Endometrial microvascular endothelial cells (primary cell): ENCODE measurements around the gene P2RX4. TPM values are rescaled to one million over a fixed set of nuclear protein-coding genes. Genes with fewer than 3 reads are reported as not detected.
"Not testable (repeated sequence)": the region's sequence is repeated elsewhere in the genome, so short reads cannot be mapped to it uniquely, and the experiment has no call there.

ENCODE experiments used
- in situ Hi-C: cut with HindIII; loops from 2 replicates; pipeline ENCODE4 v1.10.0; 2017; ENCODE audit warnings: low sequenced_read_pairs, low pct_unique_long_range_greater_than_20kb; ENCODE audit errors: inconsistent ontology term
- total RNA-seq: library from RNA; depleted of rRNA; stranded (reverse); fragments of >200 nt; gene quantifications from one replicate; pipeline ENCODE4 v1.2.3, GENCODE V29; 2015; ENCODE audit errors: inconsistent ontology term

The P2RX4 gene
- total RNA-seq, 1 donor from 2014 or later = 49.0 TPM

DNA sequence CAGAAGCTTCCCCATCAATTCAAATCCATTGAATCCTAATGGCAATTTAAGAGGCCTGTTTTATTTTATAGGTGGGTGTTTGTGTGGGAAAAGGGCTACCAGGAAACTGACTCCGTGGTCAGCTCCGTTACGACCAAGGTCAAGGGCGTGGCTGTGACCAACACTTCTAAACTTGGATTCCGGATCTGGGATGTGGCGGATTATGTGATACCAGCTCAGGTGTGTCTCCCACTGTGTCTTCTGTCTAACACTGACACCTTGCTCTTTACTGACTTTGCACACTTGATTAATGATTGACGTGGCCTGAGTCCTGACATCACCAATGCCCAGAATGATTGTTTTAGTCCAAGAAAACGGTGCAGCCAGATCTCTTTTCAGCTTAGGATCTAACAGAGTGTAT lies 7.1 kb downstream of the P2RX4 start:
- in situ Hi-C loops = loop anchor here (10.0 kb wide), 1 partner anchor 72 kb away; no protein-coding TSS in a partner anchor

DNA sequence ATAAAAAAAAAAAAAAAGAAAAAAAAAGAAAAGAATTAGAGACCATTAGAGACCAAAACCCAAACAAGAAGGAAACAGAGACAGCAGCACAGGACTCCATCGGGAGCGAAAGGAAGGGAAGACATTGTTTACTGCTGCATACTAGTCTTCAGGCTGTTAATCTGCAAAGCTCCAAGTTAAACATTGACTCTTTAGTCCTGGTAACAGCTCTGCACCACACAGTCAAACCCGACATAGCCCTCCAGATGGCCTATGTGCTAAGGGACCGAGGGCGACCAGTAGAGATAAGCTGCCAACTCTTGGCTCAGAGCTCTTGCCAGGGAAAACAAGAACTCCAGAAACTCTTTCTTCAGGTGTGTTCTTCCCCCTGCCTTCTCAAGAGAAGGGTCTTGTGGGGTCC lies 7.8 kb downstream of the P2RX4 start:
- in situ Hi-C loops = loop anchor here (10.0 kb wide), 1 partner anchor 73 kb away; no protein-coding TSS in a partner anchor

DNA sequence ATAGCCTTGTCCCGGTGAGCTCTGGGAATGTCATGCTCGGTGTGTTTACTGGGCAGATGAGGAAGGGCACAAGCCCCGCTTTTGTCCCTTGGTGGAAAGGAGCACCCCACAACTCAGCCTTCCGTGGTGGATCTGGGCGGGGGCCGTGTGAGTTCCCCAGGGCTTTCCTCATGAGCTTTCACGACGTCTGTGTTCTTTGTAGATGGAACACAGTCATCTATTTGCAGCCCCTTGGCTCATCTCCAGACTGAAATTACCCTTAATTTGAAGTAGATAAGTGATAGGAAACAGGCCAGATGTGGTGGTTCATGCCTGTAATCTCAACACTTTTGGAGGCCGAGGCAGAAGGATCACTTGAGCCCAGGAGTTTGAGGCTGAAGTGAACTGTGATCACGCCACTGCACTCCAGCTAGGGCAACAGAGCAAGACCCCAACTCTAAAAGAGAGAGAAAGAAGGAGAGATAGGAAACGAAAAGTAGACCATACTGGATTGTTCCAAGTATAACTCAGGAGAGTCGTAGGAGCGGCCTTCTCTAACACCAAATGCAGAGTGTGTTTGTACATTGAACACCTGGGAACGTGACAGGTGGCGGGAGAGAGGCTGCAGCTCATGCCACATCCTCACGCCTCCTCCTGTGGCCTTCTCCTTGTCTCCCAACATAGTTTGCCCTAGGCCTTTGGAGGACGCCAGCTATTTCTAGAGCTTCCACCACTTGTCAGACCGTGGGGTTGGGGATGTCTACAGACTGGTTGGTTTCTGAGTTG lies 8.8 kb downstream of the P2RX4 start:
- in situ Hi-C loops = loop anchor here (10.0 kb wide), 1 partner anchor 74 kb away; no protein-coding TSS in a partner anchor

DNA sequence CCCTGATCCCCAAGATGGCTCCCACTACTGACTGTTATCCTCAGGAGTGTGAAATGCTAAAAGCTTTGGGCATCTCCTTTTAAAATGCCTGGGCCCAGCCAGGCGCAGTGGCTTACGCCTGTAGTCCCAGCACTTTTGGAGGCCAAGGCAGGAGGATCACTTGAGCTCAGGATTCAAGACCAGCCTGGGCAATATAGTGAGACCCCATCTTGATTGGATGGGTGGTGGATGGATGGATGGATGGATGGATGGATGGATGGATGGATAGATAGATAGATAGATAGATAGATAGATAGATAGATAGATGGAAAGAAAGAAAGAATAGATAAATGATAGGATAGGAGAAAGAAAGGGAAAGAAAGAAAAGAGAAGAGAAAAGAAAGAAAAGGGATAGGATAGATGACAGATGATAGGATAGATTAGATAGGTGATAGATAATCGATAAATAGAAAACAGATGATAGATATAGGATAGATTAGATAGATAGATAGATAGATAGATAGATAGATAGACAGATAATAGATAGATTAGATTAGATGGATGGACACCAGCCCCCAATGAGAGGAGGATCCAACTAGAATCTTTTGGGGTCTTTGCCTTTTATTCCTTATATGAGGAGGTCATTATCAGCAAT lies 9.5 kb downstream of the P2RX4 start:
- in situ Hi-C loops = loop anchor here (10.0 kb wide), 1 partner anchor 75 kb away; no protein-coding TSS in a partner anchor

DNA sequence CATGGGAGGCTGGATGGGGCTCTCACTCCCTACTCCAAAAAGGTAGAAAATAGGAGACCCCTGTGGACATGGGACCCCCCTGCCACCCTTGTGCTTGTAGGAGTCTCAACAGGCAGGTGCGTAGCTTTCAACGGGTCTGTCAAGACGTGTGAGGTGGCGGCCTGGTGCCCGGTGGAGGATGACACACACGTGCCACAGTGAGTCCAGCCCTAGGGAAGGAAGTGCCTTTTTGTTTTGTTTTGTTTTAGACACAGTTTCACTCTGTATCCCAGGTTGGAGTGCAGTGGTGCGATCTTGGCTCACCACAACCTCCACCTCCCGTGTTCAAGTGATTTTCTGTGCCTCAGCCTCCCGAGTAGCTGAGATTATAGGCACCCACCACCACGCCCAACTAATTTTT lies 12.9 kb downstream of the P2RX4 start:
- in situ Hi-C loops = no loop called here

DNA sequence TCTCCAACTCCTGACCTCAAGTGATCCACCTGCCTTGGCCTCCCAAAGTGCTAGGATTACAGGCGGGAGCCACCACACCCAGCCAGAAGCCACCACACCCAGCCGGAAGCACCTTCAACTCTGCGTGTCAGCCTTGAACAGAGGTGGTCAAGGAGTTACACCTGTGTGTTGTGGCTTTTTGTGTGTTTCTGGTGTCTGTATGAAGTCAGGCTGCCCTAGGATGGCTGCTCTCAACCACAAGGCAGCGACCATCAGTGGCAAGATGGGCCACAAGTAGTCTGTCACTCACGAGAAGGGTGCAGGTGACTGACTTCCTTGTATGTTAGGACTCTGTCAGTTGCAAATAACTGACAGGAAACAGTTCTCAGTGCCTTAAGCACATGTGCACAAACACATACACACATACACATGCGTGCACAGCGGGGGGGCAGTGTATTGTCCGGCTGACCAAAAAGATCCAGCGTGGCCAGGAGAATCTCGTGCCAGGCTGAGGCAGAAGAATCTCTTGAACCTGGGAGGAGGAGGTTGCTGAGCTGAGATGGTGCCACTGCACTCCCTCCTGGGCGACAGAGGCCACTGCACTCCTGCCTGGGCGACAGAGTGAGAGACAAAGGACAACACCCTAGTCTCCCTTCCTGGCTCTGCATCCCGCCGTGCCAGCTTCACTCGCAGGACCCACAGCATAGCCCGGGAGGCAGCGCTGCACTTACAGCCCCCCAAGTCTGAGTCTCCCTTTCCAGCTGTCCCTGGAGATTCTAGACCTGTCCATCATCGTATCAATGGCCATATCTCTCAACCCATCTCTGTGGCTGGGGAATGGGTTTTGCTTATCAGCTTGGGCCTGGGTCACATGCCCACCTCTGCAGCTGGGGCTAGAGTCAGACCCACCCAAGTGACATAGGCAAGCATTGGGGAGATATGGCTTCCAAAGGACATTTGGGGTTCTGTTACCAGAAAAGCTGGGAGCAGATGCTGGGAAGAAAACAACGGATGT lies 13.7 kb downstream of the P2RX4 start:
- in situ Hi-C loops = no loop called here

DNA sequence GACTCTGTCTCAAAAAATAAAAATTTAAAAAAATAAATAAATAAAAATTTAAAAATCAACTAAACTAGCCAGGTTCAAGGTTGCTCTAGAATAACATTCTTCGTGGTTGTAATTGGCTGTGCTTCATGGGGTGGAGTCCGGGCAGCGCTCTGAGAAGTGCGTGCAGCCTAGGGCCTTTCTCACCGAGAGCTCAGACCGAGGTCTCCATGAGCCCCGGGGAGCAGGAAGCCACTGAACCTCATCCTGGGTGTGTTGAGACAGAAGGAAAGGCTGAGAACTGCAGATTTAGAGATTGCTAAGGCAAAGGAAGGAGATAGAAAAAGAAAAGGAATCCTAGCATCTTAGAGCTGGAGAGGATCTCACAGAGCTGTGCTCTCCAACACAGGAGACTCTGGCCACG lies 14.7 kb downstream of the P2RX4 start:
- in situ Hi-C loops = no loop called here

DNA sequence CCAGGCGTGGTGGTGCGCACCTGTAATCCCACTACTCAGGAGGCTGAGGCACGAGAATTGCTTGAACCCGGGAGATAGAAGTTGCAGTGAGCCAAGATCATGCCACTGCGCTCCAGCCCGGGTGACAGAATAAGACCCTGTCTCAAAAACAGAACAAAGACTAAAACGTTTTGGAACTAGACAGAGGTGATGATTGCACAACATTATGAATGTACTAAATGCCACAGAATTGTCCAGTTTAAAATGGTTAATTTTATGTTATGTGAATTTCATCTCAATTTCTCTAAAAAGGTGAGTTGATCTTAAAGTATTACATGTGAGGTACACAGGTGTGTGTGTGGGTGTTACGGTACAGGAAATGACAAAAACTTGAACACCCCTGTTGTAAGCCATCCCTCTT lies 16.5 kb downstream of the P2RX4 start:
- in situ Hi-C loops = no loop called here

DNA sequence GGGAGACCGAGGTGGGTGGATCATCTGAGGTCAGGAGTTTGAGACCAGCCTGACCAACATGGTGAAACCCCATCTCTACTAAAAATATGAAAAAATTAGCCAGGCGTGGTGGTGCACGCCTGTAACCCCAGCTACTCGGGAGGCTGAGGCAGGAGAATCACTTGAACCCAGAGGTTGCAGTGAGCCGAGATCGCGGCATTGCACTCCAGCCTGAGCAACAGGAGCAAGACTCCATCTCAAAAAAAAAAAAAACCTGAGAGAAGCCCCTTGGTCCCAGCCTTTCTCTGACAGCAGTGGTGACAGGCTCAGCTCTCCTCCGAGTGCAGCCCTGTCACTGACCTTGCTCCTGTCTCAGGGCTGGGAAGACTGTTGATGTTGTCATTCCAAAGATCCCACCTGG lies 16.9 kb downstream of the P2RX4 start:
- in situ Hi-C loops = not testable (repeated sequence)

DNA sequence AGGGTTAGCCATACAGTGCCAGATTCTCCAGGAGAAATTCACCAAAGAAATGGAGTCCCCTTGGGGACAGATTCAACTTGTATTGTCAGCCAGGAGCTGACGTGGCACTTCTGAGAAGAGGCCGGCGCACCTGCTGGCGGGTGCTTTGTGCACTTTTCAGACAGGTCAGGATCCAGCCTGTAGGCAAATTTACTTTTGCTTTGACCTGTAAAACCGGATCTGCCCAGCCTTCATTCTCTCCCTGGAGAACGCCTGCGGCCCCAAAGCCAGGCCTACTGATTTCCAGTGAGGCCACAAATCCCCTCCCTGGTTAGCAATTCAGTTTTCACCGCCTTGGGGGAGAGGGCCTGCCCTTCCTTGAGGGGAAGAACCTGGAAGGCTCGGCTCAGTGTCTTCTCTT lies 17.4 kb downstream of the P2RX4 start:
- in situ Hi-C loops = no loop called here

DNA sequence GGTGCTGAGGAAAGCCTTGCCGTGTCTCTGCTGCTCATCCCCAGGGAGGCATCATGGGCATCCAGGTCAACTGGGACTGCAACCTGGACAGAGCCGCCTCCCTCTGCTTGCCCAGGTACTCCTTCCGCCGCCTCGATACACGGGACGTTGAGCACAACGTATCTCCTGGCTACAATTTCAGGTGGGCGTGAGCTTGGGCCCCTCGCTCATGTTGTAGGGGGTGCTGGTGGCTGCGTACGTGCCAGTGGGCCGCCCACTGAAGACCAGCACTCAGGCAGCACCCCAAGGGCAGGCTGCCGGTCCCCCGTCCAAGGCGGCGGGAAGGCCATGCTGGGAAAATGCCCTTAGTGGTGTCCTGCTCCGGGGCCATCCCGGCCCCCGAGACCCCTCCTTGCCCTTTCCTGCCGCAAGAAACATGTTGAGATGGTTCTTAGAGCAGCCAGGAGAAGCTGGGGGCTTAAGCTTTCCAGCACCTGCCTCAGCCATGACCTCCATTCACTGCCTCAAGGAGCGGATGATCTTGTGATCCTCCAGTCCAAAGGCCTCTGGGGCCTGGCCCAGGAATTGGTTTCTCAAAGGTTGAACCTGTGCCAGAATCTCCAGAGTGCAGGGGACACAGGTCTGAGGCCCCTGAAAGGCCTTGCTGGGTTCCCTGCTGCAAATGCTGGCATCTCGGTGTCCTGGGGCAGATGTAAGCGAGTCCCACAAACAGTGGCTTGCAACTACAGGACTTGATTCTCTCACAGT lies 19.2 kb downstream of the P2RX4 start:
- in situ Hi-C loops = no loop called here

DNA sequence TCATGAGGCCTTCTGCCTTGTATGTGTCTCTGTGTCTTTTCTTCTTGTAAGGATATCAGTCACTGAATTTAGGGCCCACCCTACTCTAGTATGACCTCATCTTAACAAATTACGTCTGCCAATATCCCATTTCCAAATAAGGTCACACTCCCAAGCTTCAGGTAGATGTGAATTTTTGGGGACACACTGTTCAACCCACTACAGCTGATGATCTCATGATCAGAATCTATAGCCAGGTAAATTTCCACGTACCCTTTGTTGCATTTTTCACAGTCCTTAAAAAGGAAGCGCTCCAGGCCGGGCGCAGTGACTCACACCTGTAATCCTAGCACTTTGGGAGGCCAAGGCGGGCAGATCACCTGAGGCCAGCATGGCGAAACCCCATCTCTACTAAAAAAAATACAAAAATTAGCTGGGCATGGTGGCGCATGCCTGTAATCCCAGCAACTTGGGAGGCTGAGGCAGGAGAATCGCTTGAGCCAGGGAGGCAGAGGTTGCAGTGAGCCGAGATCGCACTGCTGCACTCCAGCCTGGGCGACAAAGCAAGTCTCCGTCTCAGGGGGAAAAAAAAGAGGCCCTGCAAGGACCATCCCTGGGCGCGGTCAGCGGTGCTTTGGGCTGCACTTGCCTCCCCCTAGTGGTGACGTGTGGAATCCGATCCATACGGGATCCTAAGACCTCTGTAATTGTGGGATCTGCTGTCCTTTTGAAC lies 20.1 kb downstream of the P2RX4 start:
- in situ Hi-C loops = not testable (repeated sequence)

DNA sequence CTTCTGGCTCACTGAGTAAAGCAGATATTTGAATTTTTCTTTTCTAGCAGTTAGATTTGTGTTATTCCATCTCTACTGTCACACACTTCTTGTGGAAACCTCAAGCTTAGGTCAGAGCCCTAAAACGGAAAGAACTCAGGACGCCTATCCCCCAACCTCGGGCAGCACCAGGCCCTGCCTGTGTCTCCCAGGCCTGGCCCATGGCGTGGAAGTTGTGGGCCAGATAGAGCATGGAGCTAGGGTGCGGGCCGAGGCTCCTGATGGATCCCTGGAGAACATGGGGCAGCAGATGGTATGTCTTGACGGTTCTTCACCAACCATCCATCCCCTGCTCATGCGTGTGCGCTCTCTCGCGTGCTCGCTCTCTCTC lies 20.6 kb downstream of the P2RX4 start:
- in situ Hi-C loops = no loop called here

DNA sequence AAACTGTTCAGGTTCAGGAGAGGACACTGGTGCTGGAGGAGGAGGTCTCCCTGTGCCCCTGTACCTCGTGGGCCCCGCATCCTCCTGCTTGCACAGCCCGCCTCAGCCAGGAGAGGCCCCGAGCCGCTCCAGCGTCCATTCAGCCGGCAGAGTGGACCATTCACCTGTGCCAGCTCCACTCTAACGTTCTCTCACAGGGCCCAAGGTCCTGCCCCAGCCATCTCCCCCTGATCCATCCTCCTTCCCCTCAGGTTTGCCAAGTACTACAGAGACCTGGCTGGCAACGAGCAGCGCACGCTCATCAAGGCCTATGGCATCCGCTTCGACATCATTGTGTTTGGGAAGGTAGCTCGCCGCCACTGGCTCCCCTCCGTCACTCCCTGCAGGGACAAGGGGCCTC lies 22.2 kb downstream of the P2RX4 start:
- in situ Hi-C loops = no loop called here

DNA sequence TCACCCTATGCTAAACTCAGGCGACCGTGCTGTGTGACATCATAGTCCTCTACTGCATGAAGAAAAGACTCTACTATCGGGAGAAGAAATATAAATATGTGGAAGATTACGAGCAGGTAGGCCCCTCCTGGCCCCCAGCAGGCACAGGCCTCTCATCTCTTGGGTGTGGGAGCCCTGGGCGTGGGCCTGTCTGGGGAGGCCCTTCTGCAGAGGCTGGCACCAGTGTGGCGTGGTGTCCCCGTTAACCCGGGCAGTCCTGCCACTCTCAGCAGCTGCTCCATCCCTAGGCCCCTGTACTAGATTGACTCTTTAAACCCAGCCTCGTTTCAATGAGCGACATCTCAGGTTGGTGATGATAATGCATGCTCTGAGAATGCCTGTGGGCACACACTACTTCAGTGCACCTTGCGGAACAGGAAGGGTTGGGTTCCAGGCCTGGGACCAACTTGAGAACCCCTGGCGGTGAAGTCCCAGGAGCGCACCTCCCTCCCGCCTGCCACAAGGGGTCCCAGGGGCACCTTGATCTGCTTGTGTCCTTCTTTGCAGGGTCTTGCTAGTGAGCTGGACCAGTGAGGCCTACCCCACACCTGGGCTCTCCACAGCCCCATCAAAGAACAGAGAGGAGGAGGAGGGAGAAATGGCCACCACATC lies 23.2 kb downstream of the P2RX4 start:
- in situ Hi-C loops = no loop called here

DNA sequence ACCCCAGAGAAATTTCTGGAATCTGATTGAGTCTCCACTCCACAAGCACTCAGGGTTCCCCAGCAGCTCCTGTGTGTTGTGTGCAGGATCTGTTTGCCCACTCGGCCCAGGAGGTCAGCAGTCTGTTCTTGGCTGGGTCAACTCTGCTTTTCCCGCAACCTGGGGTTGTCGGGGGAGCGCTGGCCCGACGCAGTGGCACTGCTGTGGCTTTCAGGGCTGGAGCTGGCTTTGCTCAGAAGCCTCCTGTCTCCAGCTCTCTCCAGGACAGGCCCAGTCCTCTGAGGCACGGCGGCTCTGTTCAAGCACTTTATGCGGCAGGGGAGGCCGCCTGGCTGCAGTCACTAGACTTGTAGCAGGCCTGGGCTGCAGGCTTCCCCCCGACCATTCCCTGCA lies 23.7 kb downstream of the P2RX4 start:
- in situ Hi-C loops = no loop called here

DNA sequence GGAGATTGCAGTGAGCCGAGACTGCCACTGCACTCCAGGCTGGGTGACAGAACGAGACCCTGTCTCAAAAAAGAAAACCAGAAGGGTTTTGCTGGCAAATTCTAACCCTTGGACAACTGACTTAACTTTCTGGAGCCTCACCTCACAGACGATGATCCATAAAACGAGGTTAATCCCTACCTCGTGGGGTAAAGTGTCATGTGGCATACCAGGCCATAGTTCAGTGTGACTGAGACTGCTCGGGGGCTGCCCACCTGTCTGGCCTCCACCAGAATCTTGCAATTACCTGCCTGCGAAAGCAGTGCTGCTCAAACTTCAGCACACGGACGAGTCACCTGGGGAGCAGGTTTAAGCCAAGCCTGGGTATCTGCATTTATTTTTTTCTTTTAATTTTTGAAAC lies 26.8 kb downstream of the P2RX4 start:
- in situ Hi-C loops = no loop called here

DNA sequence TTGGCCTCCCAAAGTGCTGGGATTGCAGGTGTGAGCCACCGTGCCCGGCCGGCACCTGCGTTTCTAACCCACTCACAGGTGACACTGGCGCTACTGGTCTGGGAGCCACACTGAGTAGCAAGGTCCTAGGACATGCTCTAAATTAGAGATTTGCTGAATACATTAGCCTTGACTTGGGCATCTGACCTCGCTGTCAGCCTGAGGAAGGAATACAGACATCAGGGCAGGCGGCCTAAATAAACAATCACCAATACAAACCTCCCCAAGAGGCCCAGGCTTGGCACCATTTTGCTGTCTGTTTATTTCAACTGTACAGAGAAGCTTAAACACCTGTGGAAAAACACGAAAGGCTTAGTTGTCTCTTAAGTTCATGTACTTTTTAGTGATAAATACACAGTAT lies 27.5 kb downstream of the P2RX4 start:
- in situ Hi-C loops = no loop called here
